Cardiac atrium fibroblast (primary cell): ENCODE data around the gene MSMB. TPM values are rescaled to one million over a fixed set of nuclear protein-coding genes. Genes with fewer than 3 reads are reported as not detected.

Experiments
- total RNA-seq: library from RNA; depleted of rRNA; stranded (reverse); fragments of >200 nt; gene quantifications from 2 replicates; pipeline ENCODE4 v1.2.3, GENCODE V29; 2015

MSMB gene, protein sequence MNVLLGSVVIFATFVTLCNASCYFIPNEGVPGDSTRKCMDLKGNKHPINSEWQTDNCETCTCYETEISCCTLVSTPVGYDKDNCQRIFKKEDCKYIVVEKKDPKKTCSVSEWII
- total RNA-seq = not detected in 2 replicates

GRCh38 chr10:46046261-46046660 lies at the start of gene MSMB:
TSS of gene MSMB (minus strand) at chr10:46046269. CDS start at chr10:46046237, 32 bp downstream.

DNA sequence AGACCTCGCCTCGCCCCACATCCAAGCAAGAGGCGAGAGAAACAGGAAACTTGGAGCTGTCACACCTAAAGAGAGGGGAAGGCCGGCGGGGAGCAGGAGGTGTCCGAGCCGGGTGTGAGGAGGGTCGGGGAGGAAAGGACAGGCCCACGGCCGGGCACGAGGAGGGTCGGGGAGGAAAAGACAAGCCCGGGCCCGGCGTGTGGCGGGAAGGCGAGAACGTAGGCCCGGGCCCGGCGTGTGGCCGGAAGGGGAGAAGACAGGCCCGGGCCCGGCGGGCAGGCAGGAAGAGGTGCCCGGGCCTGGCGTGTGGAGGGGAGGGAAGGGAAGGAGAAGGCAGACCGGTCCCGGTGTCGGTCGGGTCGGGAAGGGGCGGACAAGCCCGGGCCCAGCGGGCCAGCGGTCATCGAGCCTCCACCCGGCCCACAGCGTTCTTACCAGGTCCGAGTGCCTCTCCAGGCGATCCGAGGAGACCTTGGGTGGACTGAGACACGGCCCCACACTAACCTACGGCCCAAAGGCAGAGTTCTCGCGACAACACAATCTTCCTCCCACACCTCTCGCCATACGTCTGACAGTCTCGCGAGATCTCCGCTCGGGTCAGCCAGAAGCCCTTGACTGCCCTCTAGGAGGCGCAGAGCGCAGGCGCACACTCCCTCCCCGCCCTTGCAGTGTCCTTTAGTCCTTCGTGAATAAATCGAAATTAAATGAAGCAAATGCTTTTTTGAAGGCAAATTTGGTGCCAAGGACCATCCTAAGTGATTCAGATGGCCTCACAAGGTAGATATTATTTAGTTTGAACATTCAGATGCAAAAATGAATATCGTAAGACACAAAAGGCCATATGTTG lies 15.8 kb downstream of the MSMB start, which contains the start of gene NCOA4:
TSS of gene NCOA4 (minus strand) at position 533 of the 847 bp plus-strand sequence. CDS start 13,943 bp downstream, outside the sequence.

Other genes with a start within 250 kb of the MSMB start
- gene AGAP4, start 198.8 kb downstream of the MSMB start, total RNA-seq = 2.0 and 2.9 TPM in 2 replicates
- gene TIMM23, start 73.8 kb downstream of the MSMB start, total RNA-seq = 71.8 and 85.2 TPM in 2 replicates
- 115 and 158 TPM in 2 replicates for gene NCOA4, start 15.6 kb downstream of the MSMB start, total RNA-seq
- not detected in 2 replicates for gene ANTXRL, start 240.7 kb upstream of the MSMB start, total RNA-seq